ENCODE data around the gene SYNC. TPM values are rescaled to one million over a fixed set of nuclear protein-coding genes. Genes with fewer than 3 reads are reported as not detected.

SYNC gene
- total and polyA plus RNA-seq, 12 donors: 2.7 to 27.8 (median 14.9) TPM

GRCh38 chr1:32742956-32743355 lies 40.4 kb upstream of the SYNC start:
- DNase-seq: no peak
- Histone ChIP-seq H3K27me3 (peaks cover 0 to 17% (median 0%) of the 10 kb centered on the region in 7 donors), H3K4me3 (peak overlapping the region in 6 of 10 donors; percentile 61 to 79 (median 73)), H3K27ac (peak overlapping the region in 7 of 10 donors; percentile 27 to 82 (median 73)), H3K9me3 (no peaks in the 10 kb centered on the region), H3K4me1 (peaks cover 0 to 29% (median 19%) of the 10 kb centered on the region in 9 donors), H3K36me3 (no peaks in the 10 kb centered on the region)
- TF ChIP-seq, protein P1, sequence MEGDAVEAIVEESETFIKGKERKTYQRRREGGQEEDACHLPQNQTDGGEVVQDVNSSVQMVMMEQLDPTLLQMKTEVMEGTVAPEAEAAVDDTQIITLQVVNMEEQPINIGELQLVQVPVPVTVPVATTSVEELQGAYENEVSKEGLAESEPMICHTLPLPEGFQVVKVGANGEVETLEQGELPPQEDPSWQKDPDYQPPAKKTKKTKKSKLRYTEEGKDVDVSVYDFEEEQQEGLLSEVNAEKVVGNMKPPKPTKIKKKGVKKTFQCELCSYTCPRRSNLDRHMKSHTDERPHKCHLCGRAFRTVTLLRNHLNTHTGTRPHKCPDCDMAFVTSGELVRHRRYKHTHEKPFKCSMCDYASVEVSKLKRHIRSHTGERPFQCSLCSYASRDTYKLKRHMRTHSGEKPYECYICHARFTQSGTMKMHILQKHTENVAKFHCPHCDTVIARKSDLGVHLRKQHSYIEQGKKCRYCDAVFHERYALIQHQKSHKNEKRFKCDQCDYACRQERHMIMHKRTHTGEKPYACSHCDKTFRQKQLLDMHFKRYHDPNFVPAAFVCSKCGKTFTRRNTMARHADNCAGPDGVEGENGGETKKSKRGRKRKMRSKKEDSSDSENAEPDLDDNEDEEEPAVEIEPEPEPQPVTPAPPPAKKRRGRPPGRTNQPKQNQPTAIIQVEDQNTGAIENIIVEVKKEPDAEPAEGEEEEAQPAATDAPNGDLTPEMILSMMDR (IDR thresholded peaks at IDR 0.05): no peak
- peak in 6 of 8 donors; percentile 15 to 48 (median 36) for ATAC-seq
- intact Hi-C loops (cut with DNase I): no loop called here
- WGBS, 2 donors: 69 to 76% methylated on average over 4 of the region's 4 CpGs

DNA sequence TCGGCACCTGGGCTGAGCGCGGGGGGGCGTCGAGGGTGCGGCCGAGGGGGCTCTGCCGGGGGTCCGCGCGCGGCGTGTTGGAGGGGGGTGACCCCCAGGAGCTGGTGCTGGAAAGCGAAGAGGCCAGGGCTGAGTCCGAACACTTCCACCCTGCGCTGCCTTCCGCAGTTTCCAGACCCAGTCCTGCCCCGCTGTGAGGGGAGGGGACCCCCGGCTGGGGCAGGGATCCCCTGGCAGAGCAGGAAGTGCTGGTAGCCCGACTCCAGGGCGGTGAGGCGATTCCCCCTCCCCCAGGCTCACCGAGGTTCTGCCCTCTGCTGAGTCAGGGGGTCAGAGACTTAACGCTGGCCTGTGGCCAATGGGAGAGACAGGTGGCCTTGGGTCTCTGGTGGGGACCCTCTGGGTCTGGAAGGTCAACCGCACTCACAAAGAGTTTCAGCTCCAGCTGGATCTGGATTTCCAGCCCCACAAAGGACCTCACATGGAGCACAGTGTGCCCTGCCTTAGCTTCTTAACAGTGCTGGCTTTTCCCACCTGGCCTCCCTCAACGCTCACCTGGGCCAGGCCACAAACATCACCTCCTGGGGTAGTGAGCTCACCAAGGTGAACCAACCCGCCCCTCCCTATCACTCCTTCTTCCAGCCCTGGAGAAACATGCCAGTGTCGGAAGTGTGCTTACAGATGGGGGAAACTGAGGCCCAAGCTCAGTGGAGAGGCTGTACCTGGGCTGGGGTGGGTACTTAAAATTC lies 39.8 kb upstream of the SYNC start:
- ATAC-seq: peak; percentile 6 to 48 (median 28)
- DNase-seq: no peak

GRCh38 chr1:32741413-32742198 lies 39.0 kb upstream of the SYNC start:
- Histone ChIP-seq H3K4me1 (peaks cover 0 to 29% (median 19%) of the 10 kb centered on the region in 9 donors), H3K27me3 (peaks cover 0 to 17% (median 0%) of the 10 kb centered on the region in 7 donors), H3K9me3 (no peaks in the 10 kb centered on the region), H3K27ac (peak overlapping the region; percentile 61 to 82 (median 75)), H3K4me3 (peak overlapping the region; percentile 64 to 83 (median 73)), H3K36me3 (no peaks in the 10 kb centered on the region)
- TF ChIP-seq, protein P1 (IDR thresholded peaks at IDR 0.05): peak in 7 of 9 donors; percentile 26 to 58 (median 46)
- 1% methylated on average over 46 to 102 of the region's 103 CpGs for WGBS, 2 donors
- ATAC-seq (peak in 7 of 8 donors; percentile 46 to 78 (median 54)), DNase-seq (peak in 1 of 2 donors; percentile 34)
- intact Hi-C loops (cut with DNase I): no loop called here

More for the DNA sequence above, 39.8 kb upstream of the SYNC start:
- 18 to 24% methylated on average over 28 of the region's 28 CpGs for WGBS, 2 donors
- Histone ChIP-seq H3K4me1 (peaks cover 0 to 29% (median 19%) of the 10 kb centered on the region in 9 donors), H3K27me3 (peaks cover 0 to 17% (median 0%) of the 10 kb centered on the region in 7 donors), H3K27ac (peak overlapping the region; percentile 61 to 82 (median 74)), H3K9me3 (no peaks in the 10 kb centered on the region), H3K4me3 (peak overlapping the region; percentile 61 to 79 (median 69)), H3K36me3 (no peaks in the 10 kb centered on the region)
- intact Hi-C loops (cut with DNase I): no loop called here
- TF ChIP-seq, protein P1 (IDR thresholded peaks at IDR 0.05): no peak

DNA sequence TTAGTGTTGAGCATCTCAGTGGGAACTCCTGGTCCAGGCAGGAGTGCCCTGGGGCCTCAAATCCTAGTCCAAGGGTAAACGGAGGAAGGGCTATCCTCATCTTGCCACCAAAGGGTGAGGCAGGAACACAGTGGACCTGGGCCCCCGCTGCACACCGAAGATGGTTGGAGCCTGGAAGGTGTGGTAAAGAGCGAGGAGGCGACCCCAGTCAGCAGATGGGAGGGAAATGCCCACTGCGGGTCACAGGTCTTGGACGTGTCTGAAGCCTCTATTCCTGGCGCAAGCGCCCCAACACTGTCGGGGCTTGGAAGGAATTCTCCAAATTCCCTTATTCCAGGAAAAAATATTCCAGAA lies 38.5 kb upstream of the SYNC start:
- ATAC-seq (peak in 1 of 8 donors; percentile 5), DNase-seq (no peak)
- WGBS, 2 donors: 27 to 35% methylated on average over 10 of the region's 10 CpGs
- Histone ChIP-seq H3K27ac (peak overlapping the region in 7 of 10 donors; percentile 50 to 79 (median 71)), H3K27me3 (peaks cover 0 to 17% (median 0%) of the 10 kb centered on the region in 7 donors), H3K4me1 (peaks cover 0 to 29% (median 19%) of the 10 kb centered on the region in 9 donors), H3K36me3 (no peaks in the 10 kb centered on the region), H3K9me3 (no peaks in the 10 kb centered on the region), H3K4me3 (peak overlapping the region; percentile 27 to 83 (median 72))
- TF ChIP-seq, protein P1 (IDR thresholded peaks at IDR 0.05): no peak
- intact Hi-C loops (cut with DNase I): no loop called here
